Stomach (tissue), 9 donors: ENCODE data around the gene PCDH9. TPM values are rescaled to one million over a fixed set of nuclear protein-coding genes. Genes with fewer than 3 reads are reported as not detected.

Source experiments
- DNase-seq, 2 donors: peaks; one replicate each; pipeline versions ENCODE4 v3.0.0 to v3.0.0-alpha.2; 2013 to 2019
- H3K27ac ChIP-seq, 5 donors: fragments of 200-600 bp in 4 of 5; sonication (generic) in 4 of 5; one replicate each; pipeline ENCODE4 v1.5.1; 2013 to 2019; ENCODE audit warnings: mild to moderate bottlenecking in 1 of 5, moderate library complexity in 1 of 5
- H3K27me3 ChIP-seq, 3 donors: fragments of 200-600 bp; sonication (generic); one replicate each; pipeline ENCODE4 v1.5.1; 2017 to 2019; ENCODE audit warnings: mixed run types in 1 of 3
- H3K36me3 ChIP-seq, 4 donors: fragments of 200-600 bp; sonication (generic); 1 replicate in 3 of 4; 2 replicates in 1 of 4; pipeline ENCODE4 v1.5.1; 2016 to 2019
- H3K4me1 ChIP-seq, 4 donors: fragments of 200-600 bp; sonication (generic); one replicate each; pipeline ENCODE4 v1.5.1; 2016 to 2019
- H3K4me3 ChIP-seq, 4 donors: fragments of 200-600 bp; sonication (generic) in 3 of 4; one replicate each; pipeline ENCODE4 v1.5.1; 2016 to 2019; ENCODE audit warnings: mild to moderate bottlenecking in 1 of 4
- H3K9me3 ChIP-seq, 4 donors: fragments of 200-600 bp; sonication (generic); one replicate each; pipeline ENCODE4 v1.5.1; 2016 to 2019
- EP300 ChIP-seq: sonication (generic); formaldehyde crosslinking; IDR thresholded peaks from one replicate; pipeline ENCODE4 v1.6.1; 2017; ENCODE audit warnings: antibody characterized with exemption
- POLR2A ChIP-seq, 4 donors: fragments of 450-650 bp; IDR thresholded peaks; one replicate each; pipeline ENCODE4 v1.6.1; 2016; ENCODE audit warnings: antibody characterized with exemption in 4 of 4, control low read depth in 2 of 4, mild to moderate bottlenecking in 1 of 4, moderate library complexity in 1 of 4
- POLR2AphosphoS5 ChIP-seq, 3 donors: sonication (generic); formaldehyde crosslinking; IDR thresholded peaks; one replicate each; pipeline ENCODE4 v1.6.1; 2016; ENCODE audit warnings: antibody characterized with exemption in 3 of 3
- WGBS, 5 donors: extraction: QIAGEN DNeasy Blood & Tissue Kit in 3 of 5; methylation state at CpG; one replicate each; pipeline versions ENCODE4 v1.1.5 to v1.1.7; 2013 to 2018; 5-methylcytosine and 5-hydroxymethylcytosine counted together
- intact Hi-C: fragments of 100-400 bp; cut with DNase I; formaldehyde crosslinking; loops from one replicate; pipeline ENCODE4 v1.15.1; 2023; ENCODE audit warnings: low total_unique reads
- polyA plus RNA-seq, 3 donors: library from polyadenylated mRNA; stranded (reverse); fragments of 200-250 nt; gene quantifications; one replicate each; pipeline ENCODE4 v1.2.3, GENCODE V29; 2013
- total RNA-seq, 5 donors: library from RNA; depleted of rRNA; stranded (reverse); fragments of >200 nt; gene quantifications; one replicate each; pipeline versions ENCODE4 v1.1.0 to v1.2.3, GENCODE V29; 2014 to 2016
- TF ChIP-seq, protein P1 (sequence below), 7 experiments: fragments of 450-650 bp in 4 of 7; fragments of 200-600 bp in 3 of 7; sonication (generic) in 3 of 7; IDR thresholded peaks; one replicate each; pipeline ENCODE4 v1.5.1; 2016 to 2019; ENCODE audit warnings: antibody characterized with exemption in 7 of 7, control low read depth in 2 of 7, mild to moderate bottlenecking in 1 of 7
- donor health status: healthy with polysubstance abuse.
- donor health status: Bipolar disorder and iron deficiency.
- donor health status: healthy.

Gene PCDH9
- total and polyA plus RNA-seq, 8 donors: 0.40 to 36.2 (median 3.7) TPM

DNA sequence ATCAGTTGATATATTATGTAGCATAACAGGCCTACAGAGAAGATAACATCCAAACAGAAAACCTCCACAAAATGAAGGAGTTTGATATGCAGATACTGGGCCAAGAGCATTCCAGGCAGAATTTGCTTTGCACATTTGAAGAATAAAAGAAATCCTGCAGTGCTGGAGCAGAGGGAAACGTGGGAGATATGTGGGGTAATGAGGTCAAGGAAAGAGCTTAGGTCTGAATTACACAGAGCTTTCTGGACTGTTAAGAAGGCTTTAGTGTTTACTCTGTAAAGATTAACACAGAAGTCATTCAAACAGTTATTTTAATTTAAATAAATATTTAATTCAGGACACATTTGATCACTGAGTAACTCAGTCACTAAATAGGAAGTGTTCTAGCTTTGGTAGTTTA, 692.7 kb downstream of the PCDH9 start:
- 11 to 36% (median 18%) methylated on average over 1 of the region's 1 CpG for WGBS, 5 donors

DNA sequence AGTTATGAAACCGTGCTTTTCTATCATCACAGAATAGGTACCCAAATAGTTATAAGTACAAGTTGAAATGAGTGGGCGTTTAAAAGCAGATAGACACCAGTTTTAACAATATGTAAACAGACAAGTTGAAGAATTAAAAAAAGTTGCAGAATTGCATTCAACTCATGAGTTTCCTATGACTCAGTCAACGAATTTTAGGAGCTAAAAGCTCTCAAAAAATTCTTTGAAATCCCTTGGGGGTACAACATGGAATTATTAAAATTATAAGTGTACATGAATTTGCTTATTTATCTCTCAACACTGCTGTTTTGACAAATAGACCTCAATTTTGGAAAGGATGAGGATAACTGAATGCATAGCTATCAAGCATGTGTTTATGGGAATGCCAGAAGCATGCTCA, 693.4 kb downstream of the PCDH9 start:
- Histone ChIP-seq H3K9me3 (no peaks in the 10 kb centered on the region), H3K4me3 (no peak overlapping the region), H3K27ac (no peak overlapping the region), H3K36me3 (no peaks in the 10 kb centered on the region), H3K27me3 (no peaks in the 10 kb centered on the region), H3K4me1 (no peaks in the 10 kb centered on the region)
- intact Hi-C loops: no loop called here
- DNase-seq: no peak
- WGBS, 5 donors: 72 to 84% (median 76%) methylated on average over 3 of the region's 3 CpGs
- TF ChIP-seq EP300 (no peak), POLR2A (IDR thresholded peaks at IDR 0.05) (no peak), POLR2AphosphoS5 (IDR thresholded peaks at IDR 0.05) (no peak)
- TF ChIP-seq, protein P1, sequence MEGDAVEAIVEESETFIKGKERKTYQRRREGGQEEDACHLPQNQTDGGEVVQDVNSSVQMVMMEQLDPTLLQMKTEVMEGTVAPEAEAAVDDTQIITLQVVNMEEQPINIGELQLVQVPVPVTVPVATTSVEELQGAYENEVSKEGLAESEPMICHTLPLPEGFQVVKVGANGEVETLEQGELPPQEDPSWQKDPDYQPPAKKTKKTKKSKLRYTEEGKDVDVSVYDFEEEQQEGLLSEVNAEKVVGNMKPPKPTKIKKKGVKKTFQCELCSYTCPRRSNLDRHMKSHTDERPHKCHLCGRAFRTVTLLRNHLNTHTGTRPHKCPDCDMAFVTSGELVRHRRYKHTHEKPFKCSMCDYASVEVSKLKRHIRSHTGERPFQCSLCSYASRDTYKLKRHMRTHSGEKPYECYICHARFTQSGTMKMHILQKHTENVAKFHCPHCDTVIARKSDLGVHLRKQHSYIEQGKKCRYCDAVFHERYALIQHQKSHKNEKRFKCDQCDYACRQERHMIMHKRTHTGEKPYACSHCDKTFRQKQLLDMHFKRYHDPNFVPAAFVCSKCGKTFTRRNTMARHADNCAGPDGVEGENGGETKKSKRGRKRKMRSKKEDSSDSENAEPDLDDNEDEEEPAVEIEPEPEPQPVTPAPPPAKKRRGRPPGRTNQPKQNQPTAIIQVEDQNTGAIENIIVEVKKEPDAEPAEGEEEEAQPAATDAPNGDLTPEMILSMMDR (IDR thresholded peaks at IDR 0.05): no peak

More for the DNA sequence above, 692.7 kb downstream of the PCDH9 start:
- no peaks in the 10 kb centered on the region for H3K27me3 ChIP-seq
- H3K4me3 ChIP-seq: no peak overlapping the region
- no peak for DNase-seq
- no peaks in the 10 kb centered on the region for H3K9me3 ChIP-seq
- no peaks in the 10 kb centered on the region for H3K4me1 ChIP-seq
- H3K27ac ChIP-seq: no peak overlapping the region
- H3K36me3 ChIP-seq: no peaks in the 10 kb centered on the region
- no peak for TF ChIP-seq POLR2AphosphoS5 (IDR thresholded peaks at IDR 0.05)
- no peak for TF ChIP-seq POLR2A (IDR thresholded peaks at IDR 0.05)
- TF ChIP-seq, protein P1 (IDR thresholded peaks at IDR 0.05): no peak
- TF ChIP-seq EP300: no peak
- intact Hi-C loops: no loop called here

DNA sequence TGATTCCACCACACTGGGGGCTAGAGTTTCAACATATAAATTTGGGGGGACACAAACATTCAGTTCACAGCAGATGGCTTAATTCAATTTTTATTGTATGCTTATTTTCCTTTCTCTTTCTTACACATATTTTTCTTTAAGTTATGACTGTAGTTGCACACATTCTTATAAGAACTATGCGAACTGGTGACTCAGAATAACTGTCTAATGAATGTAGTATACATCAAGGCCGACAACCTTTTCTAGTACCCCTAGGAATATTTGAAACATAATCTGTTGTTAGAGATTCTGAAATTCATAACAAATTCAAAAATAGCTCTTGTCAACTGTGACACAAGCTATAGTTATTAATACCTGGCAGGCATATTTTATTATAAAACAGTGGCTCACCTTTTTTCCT, 695.6 kb downstream of the PCDH9 start:
- DNase-seq: no peak
- no peak overlapping the region for H3K27ac ChIP-seq
- no peaks in the 10 kb centered on the region for H3K4me1 ChIP-seq
- TF ChIP-seq, protein P1 (IDR thresholded peaks at IDR 0.05): no peak
- TF ChIP-seq POLR2AphosphoS5 (IDR thresholded peaks at IDR 0.05) (no peak), EP300 (no peak), POLR2A (IDR thresholded peaks at IDR 0.05) (no peak)
- no peaks in the 10 kb centered on the region for H3K9me3 ChIP-seq
- WGBS, 5 donors: 90 to 99% (median 94%) methylated on average over 2 of the region's 2 CpGs
- H3K27me3 ChIP-seq: no peaks in the 10 kb centered on the region
- intact Hi-C loops: no loop called here
- no peak overlapping the region for H3K4me3 ChIP-seq
- H3K36me3 ChIP-seq: no peaks in the 10 kb centered on the region

DNA sequence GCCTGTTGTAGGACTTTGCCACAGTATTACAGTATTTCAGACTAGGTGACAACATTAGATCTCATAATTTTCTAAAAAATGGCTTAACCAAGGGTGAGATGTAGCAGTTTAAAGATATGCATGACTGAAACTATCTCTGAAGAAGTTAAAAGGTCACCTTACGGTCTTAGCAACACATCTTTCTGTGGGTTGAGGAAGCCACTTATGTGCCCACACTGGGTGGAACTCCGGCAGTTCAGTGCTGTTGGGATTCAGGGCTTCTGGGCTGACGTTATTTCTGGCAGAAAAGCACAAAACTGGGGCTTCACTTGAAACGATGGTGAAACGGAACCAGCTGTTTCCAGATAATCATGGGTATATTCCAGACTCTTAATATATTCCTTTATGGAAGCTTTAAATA, 697.3 kb downstream of the PCDH9 start:
- Histone ChIP-seq H3K27ac (no peak overlapping the region), H3K4me3 (no peak overlapping the region), H3K36me3 (no peaks in the 10 kb centered on the region), H3K27me3 (no peaks in the 10 kb centered on the region), H3K4me1 (no peaks in the 10 kb centered on the region), H3K9me3 (no peaks in the 10 kb centered on the region)
- intact Hi-C loops: no loop called here
- TF ChIP-seq, protein P1 (IDR thresholded peaks at IDR 0.05): no peak
- no peak for TF ChIP-seq EP300
- TF ChIP-seq POLR2AphosphoS5 (IDR thresholded peaks at IDR 0.05): no peak
- TF ChIP-seq POLR2A (IDR thresholded peaks at IDR 0.05): no peak
- no peak for DNase-seq
- WGBS, 5 donors: 79 to 88% (median 83%) methylated on average over 5 of the region's 5 CpGs
